K562 (cell line): ENCODE results near the gene C10orf95. TPM values are rescaled to one million over a fixed set of nuclear protein-coding genes. Genes with fewer than 3 reads are reported as not detected.
A peak's percentile ranks its signal among the peaks of the same experiment; 100 is the strongest.

Experiments
- CREB1 ChIP-seq, 2 experiments: sonication (generic) in 1 of 2; formaldehyde crosslinking in 1 of 2; IDR thresholded peaks; 2 replicates each; pipeline versions ENCODE4 v1.6.1 to v1.8.0; 2012 to 2022; ENCODE audit warnings: inconsistent platforms in 1 of 2, mild to moderate bottlenecking in 1 of 2, missing genetic modification reagents in 1 of 2, moderate library complexity in 1 of 2
- CUX1 ChIP-seq: fragments of 200-800 bp; sonication (Bioruptor generic); IDR thresholded peaks from 2 replicates; pipeline ENCODE4 v1.6.1; 2016; ENCODE audit warnings: missing genetic modification characterization, missing compliant biosample characterization
- HNRNPH1 ChIP-seq: fragments of 200-400 bp; formaldehyde crosslinking; optimal IDR thresholded peaks from 2 replicates; pipeline ENCODE3; 2017; ENCODE audit warnings: low read depth, mild to moderate bottlenecking, low read length, moderate library complexity
- NR3C1 ChIP-seq: sonication (generic); formaldehyde crosslinking; IDR thresholded peaks from 2 replicates; pipeline ENCODE4 v1.8.1; 2022; ENCODE audit warnings: missing genetic modification reagents
- RAD21 ChIP-seq, 2 experiments: fragments of 250-450 bp in 1 of 2; fragments of 450-650 bp in 1 of 2; sonication (Bioruptor Pico) in 1 of 2; formaldehyde crosslinking in 1 of 2; IDR thresholded peaks in 1 of 2; conservative IDR thresholded peaks in 1 of 2; 2 replicates each; pipeline versions ENCODE4 v1.4.0 to v1.8.0; 2020 to 2022; ENCODE audit warnings: mild to moderate bottlenecking in 2 of 2, moderate library complexity in 1 of 2
- ZFP30 ChIP-seq: fragments of 250-450 bp; sonication (Bioruptor Pico); IDR thresholded peaks from 2 replicates; pipeline ENCODE4 v1.8.0; 2022; ENCODE audit warnings: moderate library complexity, mild to moderate bottlenecking, inconsistent platforms, borderline replicate concordance
- ZNF140 ChIP-seq: fragments of 250-450 bp; sonication (Bioruptor Pico); IDR thresholded peaks from 2 replicates; pipeline ENCODE4 v1.8.0; 2021; ENCODE audit warnings: moderate library complexity, mild to moderate bottlenecking, inconsistent platforms
- polyA plus RNA-seq, 8 experiments: library from polyadenylated mRNA; depleted of rRNA in 4 of 8; stranded (reverse) in 5 of 8; unstranded in 3 of 8; fragments of >200 nt; fragmentation: Nextera tagmentation in 2 of 8; fragmentation: Illumina TruSeq in 1 of 8; extraction: Ambion mirVana in 2 of 8; extraction: Trizol in 1 of 8; gene quantifications; 2 replicates each; pipeline versions ENCODE4 v1.2.1 to v1.2.3, GENCODE V29; 2011 to 2014; ENCODE audit warnings: inconsistent platforms in 1 of 8, missing spikeins in 1 of 8
- total RNA-seq, 7 experiments: library from RNA; depleted of rRNA in 6 of 7; stranded (reverse); fragments of >200 nt in 6 of 7; fragmentation: Illumina TruSeq in 2 of 7; extraction: Trizol in 2 of 7; gene quantifications; 2 replicates each; pipeline versions ENCODE4 v1.2.1 to v1.2.3, GENCODE V29; 2011 to 2021; ENCODE audit warnings: low replicate concordance in 1 of 7

Gene C10orf95
- total and polyA plus RNA-seq, 9 of the 15 experiments (the other 6 are each of a cell fraction or from before 2014, with no cell fraction given): 0.03 to 0.41 (median 0.17) TPM; not detected in 1

GRCh38 chr10:102421757-102422512 is 29.4 kb downstream of the C10orf95 start (continued):
- TF ChIP-seq HNRNPH1: no peak
- TF ChIP-seq CUX1 (CRISPR knock-in tag): no peak
- no peak for TF ChIP-seq ZNF140 (CRISPR knock-in tag)
- no peak for TF ChIP-seq NR3C1 (CRISPR knock-in tag)
- TF ChIP-seq RAD21 (CRISPR knock-in tag; conservative IDR thresholded peaks at IDR 0.05 in 1 of 2, IDR thresholded peaks at IDR 0.05 in 1 of 2): no peak
- 0 out of 2 replicates have a peak, but pooled peaks have one; percentile 23 for TF ChIP-seq CREB1 (IDR thresholded peaks at IDR 0.05)
- TF ChIP-seq CREB1 (CRISPR knock-in tag; IDR thresholded peaks at IDR 0.05): peak; percentile 50
- no peak for TF ChIP-seq ZFP30 (CRISPR knock-in tag)
- TF ChIP-seq, all 486 proteins: peak for 36
